BJ (cell line): Measurements from ENCODE around the gene COL4A6. TPM values are rescaled to one million over a fixed set of nuclear protein-coding genes. Genes with fewer than 3 reads are reported as not detected.

Experiments
- CTCF ChIA-PET: fragments of 350-600 bp; formaldehyde crosslinking; extraction: SDS; loops from one replicate; lab custom pipeline; 2021; ENCODE audit warnings: antibody characterized with exemption, inconsistent platforms; lab: Yijun Ruan, JAX
- POLR2A ChIA-PET: fragments of 300-600 bp; sonication (Branson Sonifier 250); formaldehyde crosslinking; extraction: SDS; loops from one replicate; lab custom pipeline; 2021; ENCODE audit warnings: antibody characterized with exemption; lab: Charles Lee
- DNase-seq: peaks from one replicate; pipeline ENCODE4 v3.0.0-alpha.2; 2011; ENCODE audit warnings: low read depth
- H3K27me3 ChIP-seq: 2 replicates; pipeline ENCODE4 v1.6.0; 2011; ENCODE audit warnings: low read length; ENCODE audit not compliant: control insufficient read depth, insufficient read depth
- H3K36me3 ChIP-seq: 2 replicates; pipeline ENCODE4 v1.5.1; 2011; ENCODE audit warnings: low read length; ENCODE audit not compliant: control insufficient read depth, insufficient read depth
- H3K4me3 ChIP-seq: 2 replicates; pipeline ENCODE4 v1.5.1; 2011; ENCODE audit warnings: low read depth, mild to moderate bottlenecking, control low read depth, low read length
- polyA plus RNA-seq: library from polyadenylated mRNA; depleted of rRNA; stranded (reverse); fragments of >200 nt; gene quantifications from 2 replicates; pipeline ENCODE4 v1.2.3, GENCODE V29; 2011
- TF ChIP-seq, protein P1 (sequence below): IDR thresholded peaks from 2 replicates; pipeline ENCODE4 v1.5.1; 2011; ENCODE audit warnings: low read depth, mild to moderate bottlenecking, control low read depth, inconsistent platforms, low read length, moderate library complexity; ENCODE audit not compliant: insufficient read depth

Gene COL4A6
- polyA plus RNA-seq, 1 experiment = 0.09 TPM

DNA sequence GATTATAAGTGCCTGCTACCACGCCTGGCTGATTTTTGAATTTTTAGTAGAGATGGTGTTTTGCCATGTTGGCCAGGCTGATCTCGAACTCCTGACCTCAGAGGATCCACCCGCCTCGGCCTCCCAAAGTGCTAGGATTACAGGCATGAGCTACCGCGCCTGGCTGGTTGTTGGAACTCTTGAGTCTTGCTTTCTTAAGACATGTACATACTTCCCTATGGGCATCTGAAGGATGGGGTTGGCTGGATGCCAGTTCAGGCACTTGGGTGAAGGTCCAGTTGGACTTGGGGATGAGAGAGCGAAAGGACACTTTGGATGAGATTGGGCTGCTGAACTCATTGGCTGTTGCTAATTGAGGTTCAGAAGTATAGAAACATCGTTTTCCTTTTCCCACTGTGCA is 306.2 kb downstream of the COL4A6 start:
- POLR2A ChIA-PET = no interaction called here
- Histone ChIP-seq H3K36me3 (0 out of 2 replicates have a peak, but pooled peaks cover 1% of the 10 kb centered on the region), H3K4me3 (no peak overlapping the region), H3K27me3 (no peaks in the 10 kb centered on the region)
- no peak for DNase-seq
- CTCF ChIA-PET = no interaction called here
- TF ChIP-seq, protein P1, sequence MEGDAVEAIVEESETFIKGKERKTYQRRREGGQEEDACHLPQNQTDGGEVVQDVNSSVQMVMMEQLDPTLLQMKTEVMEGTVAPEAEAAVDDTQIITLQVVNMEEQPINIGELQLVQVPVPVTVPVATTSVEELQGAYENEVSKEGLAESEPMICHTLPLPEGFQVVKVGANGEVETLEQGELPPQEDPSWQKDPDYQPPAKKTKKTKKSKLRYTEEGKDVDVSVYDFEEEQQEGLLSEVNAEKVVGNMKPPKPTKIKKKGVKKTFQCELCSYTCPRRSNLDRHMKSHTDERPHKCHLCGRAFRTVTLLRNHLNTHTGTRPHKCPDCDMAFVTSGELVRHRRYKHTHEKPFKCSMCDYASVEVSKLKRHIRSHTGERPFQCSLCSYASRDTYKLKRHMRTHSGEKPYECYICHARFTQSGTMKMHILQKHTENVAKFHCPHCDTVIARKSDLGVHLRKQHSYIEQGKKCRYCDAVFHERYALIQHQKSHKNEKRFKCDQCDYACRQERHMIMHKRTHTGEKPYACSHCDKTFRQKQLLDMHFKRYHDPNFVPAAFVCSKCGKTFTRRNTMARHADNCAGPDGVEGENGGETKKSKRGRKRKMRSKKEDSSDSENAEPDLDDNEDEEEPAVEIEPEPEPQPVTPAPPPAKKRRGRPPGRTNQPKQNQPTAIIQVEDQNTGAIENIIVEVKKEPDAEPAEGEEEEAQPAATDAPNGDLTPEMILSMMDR = no peak

DNA sequence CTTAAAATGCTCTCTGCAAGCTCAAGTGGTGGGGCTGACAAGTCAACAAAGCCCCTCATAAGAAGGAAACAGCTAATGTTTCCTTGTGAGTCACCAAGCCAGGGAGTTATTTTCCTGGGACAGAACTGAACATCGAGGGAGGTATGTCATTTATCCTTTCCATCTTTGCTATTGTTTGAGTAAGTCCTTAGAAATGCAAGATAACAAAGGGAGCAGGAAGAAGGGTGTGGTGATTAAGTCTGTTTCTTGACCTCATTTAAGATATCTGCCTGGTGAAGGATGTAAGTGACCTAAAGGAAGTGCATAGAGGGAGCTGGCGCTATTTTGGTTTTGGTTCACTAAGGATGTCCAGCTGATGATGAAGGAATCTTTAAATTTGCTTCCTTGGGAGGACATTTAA is 306.8 kb downstream of the COL4A6 start:
- TF ChIP-seq, protein P1 = no peak
- ChIA-PET CTCF (interaction anchor here (4.1 kb wide), 1 partner anchor 8 kb away, joined by 14 read pairs; no protein-coding TSS in a partner anchor), POLR2A (no interaction called here)
- DNase-seq = no peak
- Histone ChIP-seq H3K27me3 (no peaks in the 10 kb centered on the region), H3K4me3 (no peak overlapping the region), H3K36me3 (0 out of 2 replicates have a peak, but pooled peaks cover 1% of the 10 kb centered on the region)

DNA sequence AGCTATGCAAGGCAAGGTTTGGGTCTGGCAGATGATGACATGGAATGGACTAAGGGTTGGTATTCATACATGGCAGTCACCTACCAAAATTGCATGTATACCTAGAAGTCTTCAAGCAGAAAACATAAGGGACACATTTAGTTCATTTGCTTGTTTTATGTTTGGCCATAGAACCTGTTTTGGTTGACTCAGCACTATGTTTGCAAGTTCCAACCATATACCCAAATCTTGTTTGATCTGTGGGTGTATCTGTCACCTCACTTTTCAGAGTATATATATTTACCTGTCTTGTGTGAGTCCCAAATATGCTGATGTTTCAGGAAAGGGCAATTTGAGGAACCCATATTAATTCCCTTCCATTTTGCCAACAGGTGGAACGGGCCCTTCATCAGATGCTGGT is 307.3 kb downstream of the COL4A6 start:
- 0 out of 2 replicates have a peak, but pooled peaks cover 1% of the 10 kb centered on the region for H3K36me3 ChIP-seq

DNA sequence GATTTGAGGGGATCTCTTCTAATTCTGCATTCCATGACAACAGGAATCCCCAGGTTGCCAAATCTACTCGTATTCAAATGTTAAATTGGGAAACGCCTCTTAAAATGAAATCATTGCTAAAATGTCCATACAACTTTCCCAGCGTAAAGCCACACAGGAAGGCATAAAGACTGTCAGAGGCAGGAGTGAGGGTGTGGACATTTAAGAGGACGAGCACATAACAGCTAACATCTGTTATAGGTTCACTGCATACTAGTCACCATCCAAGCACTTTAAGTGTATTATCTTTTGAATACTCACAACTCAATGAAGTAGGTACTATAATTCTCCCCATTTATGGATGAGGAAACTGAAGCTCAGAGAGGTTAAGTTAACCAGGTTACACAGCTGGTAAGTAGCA is 311.1 kb downstream of the COL4A6 start:
- DNase-seq = no peak
- CTCF ChIA-PET = no interaction called here
- Histone ChIP-seq H3K27me3 (no peaks in the 10 kb centered on the region), H3K36me3 (no peaks in the 10 kb centered on the region), H3K4me3 (no peak overlapping the region)
- TF ChIP-seq, protein P1 = no peak
- POLR2A ChIA-PET = no interaction called here

More for the DNA sequence above, 307.3 kb downstream of the COL4A6 start:
- Histone ChIP-seq H3K4me3 (no peak overlapping the region), H3K27me3 (no peaks in the 10 kb centered on the region)
- ChIA-PET POLR2A (no interaction called here), CTCF (interaction anchor here (4.1 kb wide), 1 partner anchor 8 kb away, joined by 14 read pairs; no protein-coding TSS in a partner anchor)
- DNase-seq = no peak
- TF ChIP-seq, protein P1 = no peak

DNA sequence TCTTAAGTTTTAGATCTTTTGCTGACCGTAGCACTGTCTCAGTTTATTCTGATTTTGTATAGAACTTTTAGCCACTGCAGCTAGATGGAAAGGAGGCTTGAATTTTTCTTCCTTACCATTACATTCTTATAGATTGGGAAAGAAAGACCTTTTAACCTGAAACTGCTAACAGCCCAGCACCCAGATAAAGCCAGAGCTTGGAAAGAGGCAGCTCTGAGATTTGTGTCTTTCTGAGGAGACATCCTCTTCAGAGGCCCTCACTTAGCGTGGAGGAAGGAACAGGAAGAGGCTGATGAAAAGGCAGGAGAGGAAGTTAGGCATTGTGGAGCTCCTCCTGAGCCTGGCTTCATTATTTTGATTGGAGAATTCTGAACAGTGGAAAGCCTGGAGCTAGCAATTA is 311.6 kb downstream of the COL4A6 start:
- Histone ChIP-seq H3K4me3 (no peak overlapping the region), H3K36me3 (no peaks in the 10 kb centered on the region), H3K27me3 (no peaks in the 10 kb centered on the region)
- ChIA-PET POLR2A (no interaction called here), CTCF (no interaction called here)
- DNase-seq = no peak
- TF ChIP-seq, protein P1 = no peak
